HepG2 (cell line): ENCODE measurements around the gene ASIC3. TPM values are rescaled to one million over a fixed set of nuclear protein-coding genes. Genes with fewer than 3 reads are reported as not detected.
A peak's percentile ranks its signal among the peaks of the same experiment; 100 is the strongest.

Experiments
- AGO1 ChIP-seq: fragments of 200-400 bp; formaldehyde crosslinking; IDR thresholded peaks from 2 replicates; pipeline ENCODE4 v1.6.1; 2017; ENCODE audit warnings: mild to moderate bottlenecking, low read depth, low read length, moderate library complexity; ENCODE audit not compliant: poor library complexity, severe bottlenecking
- EED ChIP-seq: sonication (generic); formaldehyde crosslinking; IDR thresholded peaks from 2 replicates; pipeline ENCODE4 v1.5.0; 2020; ENCODE audit warnings: mild to moderate bottlenecking, missing genetic modification reagents
- HMGA1 ChIP-seq: sonication (generic); formaldehyde crosslinking; conservative IDR thresholded peaks from 2 replicates; pipeline ENCODE4 v1.4.0; 2020; ENCODE audit warnings: missing genetic modification reagents
- HNRNPH1 ChIP-seq: fragments of 200-400 bp; formaldehyde crosslinking; optimal IDR thresholded peaks from 2 replicates; pipeline ENCODE3; 2017; ENCODE audit warnings: mild to moderate bottlenecking, low read depth, low read length
- HOMEZ ChIP-seq: IDR thresholded peaks from 2 replicates; pipeline ENCODE4 v1.6.1; 2016; ENCODE audit warnings: low read depth
- SALL1 ChIP-seq: sonication (generic); formaldehyde crosslinking; IDR thresholded peaks from 2 replicates; pipeline ENCODE4 v1.8.0; 2022; ENCODE audit warnings: mild to moderate bottlenecking, missing genetic modification reagents
- SPEN ChIP-seq: sonication (generic); formaldehyde crosslinking; IDR thresholded peaks from 2 replicates; pipeline ENCODE4 v1.5.1; 2020; ENCODE audit warnings: low read depth, mild to moderate bottlenecking, missing genetic modification reagents
- ZFP82 ChIP-seq: sonication (generic); formaldehyde crosslinking; IDR thresholded peaks from 2 replicates; pipeline ENCODE4 v1.5.1; 2020; ENCODE audit warnings: mild to moderate bottlenecking, missing genetic modification reagents, borderline replicate concordance
- ZNF362 ChIP-seq: sonication (generic); formaldehyde crosslinking; IDR thresholded peaks from 2 replicates; pipeline ENCODE4 v1.4.0; 2020; ENCODE audit warnings: missing genetic modification reagents, mild to moderate bottlenecking, borderline replicate concordance
- ZNF501 ChIP-seq: sonication (generic); formaldehyde crosslinking; IDR thresholded peaks from 2 replicates; pipeline ENCODE4 v1.5.1; 2020; ENCODE audit warnings: mild to moderate bottlenecking, moderate library complexity, missing genetic modification reagents
- ZNF616 ChIP-seq: sonication (generic); formaldehyde crosslinking; IDR thresholded peaks from 2 replicates; pipeline ENCODE4 v1.5.0; 2020; ENCODE audit warnings: low read depth, mild to moderate bottlenecking, missing genetic modification reagents
- ZNF746 ChIP-seq: sonication (generic); formaldehyde crosslinking; IDR thresholded peaks from 2 replicates; pipeline ENCODE4 v1.8.0; 2022; ENCODE audit warnings: mild to moderate bottlenecking, missing genetic modification reagents
- ZSCAN25 ChIP-seq: sonication (generic); formaldehyde crosslinking; IDR thresholded peaks from 2 replicates; pipeline ENCODE4 v1.8.0; 2022; ENCODE audit warnings: mild to moderate bottlenecking, missing genetic modification reagents
- polyA plus RNA-seq, 8 experiments: library from polyadenylated mRNA; depleted of rRNA in 3 of 8; stranded (reverse) in 7 of 8; unstranded in 1 of 8; fragments of >200 nt; fragmentation: Illumina TruSeq in 4 of 8; extraction: Trizol in 4 of 8; gene quantifications; 2 replicates each; pipeline versions ENCODE4 v1.2.1 to v1.2.3, GENCODE V29; 2011 to 2016; ENCODE audit warnings: low read depth in 4 of 8, missing spikeins in 1 of 8, mixed read lengths in 1 of 8; ENCODE audit not compliant: insufficient read depth in 1 of 8
- total RNA-seq, 5 experiments: library from RNA; depleted of rRNA; stranded (reverse); fragments of >200 nt; fragmentation: Illumina TruSeq; extraction: Trizol; gene quantifications; 2 replicates each; pipeline ENCODE4 v1.2.3, GENCODE V29; 2016; ENCODE audit warnings: low read depth in 1 of 5
- TF ChIP-seq, protein P1 (sequence below): sonication (generic); formaldehyde crosslinking; IDR thresholded peaks from 2 replicates; pipeline ENCODE4 v1.5.1; 2020; ENCODE audit warnings: mild to moderate bottlenecking, missing genetic modification reagents
- TF ChIP-seq, protein P2 (sequence below): sonication (generic); formaldehyde crosslinking; IDR thresholded peaks from 2 replicates; pipeline ENCODE4 v1.5.0; 2020; ENCODE audit warnings: missing genetic modification reagents
- TF ChIP-seq, protein P3 (sequence below): sonication (generic); formaldehyde crosslinking; IDR thresholded peaks from 2 replicates; pipeline ENCODE4 v1.4.0; 2020; ENCODE audit warnings: missing genetic modification reagents
- TF ChIP-seq, protein P4 (sequence below): sonication (generic); formaldehyde crosslinking; conservative IDR thresholded peaks from 2 replicates; pipeline ENCODE4 v1.8.0; 2022; ENCODE audit warnings: mild to moderate bottlenecking, moderate library complexity, missing genetic modification reagents

Gene ASIC3
- total and polyA plus RNA-seq, 2 of the 13 experiments (the other 11 are each of a cell fraction or from before 2014, with no cell fraction given): 0.51 TPM; not detected in 1

DNA sequence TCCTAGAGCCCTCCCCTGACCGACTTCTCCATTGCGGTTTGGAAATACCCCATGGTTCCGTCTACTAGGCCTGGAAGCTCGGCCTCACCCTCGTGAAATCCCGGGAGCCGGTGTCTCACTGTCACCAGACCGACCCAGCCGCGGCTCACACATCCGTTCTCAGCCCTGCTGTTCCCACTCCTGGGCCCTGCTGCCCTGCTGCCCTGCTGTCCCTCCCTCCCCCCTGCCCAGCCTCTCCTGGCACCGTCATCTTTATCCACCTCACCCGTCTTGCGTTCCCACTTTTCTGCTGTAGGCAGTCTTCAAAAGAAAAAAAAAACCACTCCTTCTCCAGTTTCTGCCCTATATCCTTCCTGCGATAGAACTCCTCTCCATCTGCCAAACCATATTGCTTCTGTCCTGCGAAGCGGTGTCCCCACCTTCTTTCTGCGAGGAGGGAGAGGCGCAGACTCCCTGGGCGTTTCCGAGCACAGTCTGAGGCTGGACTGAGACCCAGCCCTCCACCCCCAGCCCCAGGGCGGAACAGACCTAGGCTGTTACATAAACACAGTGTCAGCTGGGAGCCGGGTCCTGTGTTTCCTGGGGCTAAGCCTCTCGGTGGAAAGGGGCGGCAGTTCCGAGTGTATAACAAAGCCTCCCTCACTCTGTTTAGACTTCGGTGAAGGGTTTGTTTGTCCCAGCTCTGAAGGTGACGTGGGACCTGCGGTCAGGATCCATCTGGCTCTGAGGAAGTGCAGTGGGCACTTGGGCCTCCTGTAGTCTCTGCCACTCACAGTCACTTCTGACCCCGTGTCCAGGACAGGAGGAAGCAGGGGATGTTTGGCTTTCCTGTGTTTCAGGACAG, 40.7 kb downstream of the ASIC3 start (continued):
- TF ChIP-seq, protein P1, sequence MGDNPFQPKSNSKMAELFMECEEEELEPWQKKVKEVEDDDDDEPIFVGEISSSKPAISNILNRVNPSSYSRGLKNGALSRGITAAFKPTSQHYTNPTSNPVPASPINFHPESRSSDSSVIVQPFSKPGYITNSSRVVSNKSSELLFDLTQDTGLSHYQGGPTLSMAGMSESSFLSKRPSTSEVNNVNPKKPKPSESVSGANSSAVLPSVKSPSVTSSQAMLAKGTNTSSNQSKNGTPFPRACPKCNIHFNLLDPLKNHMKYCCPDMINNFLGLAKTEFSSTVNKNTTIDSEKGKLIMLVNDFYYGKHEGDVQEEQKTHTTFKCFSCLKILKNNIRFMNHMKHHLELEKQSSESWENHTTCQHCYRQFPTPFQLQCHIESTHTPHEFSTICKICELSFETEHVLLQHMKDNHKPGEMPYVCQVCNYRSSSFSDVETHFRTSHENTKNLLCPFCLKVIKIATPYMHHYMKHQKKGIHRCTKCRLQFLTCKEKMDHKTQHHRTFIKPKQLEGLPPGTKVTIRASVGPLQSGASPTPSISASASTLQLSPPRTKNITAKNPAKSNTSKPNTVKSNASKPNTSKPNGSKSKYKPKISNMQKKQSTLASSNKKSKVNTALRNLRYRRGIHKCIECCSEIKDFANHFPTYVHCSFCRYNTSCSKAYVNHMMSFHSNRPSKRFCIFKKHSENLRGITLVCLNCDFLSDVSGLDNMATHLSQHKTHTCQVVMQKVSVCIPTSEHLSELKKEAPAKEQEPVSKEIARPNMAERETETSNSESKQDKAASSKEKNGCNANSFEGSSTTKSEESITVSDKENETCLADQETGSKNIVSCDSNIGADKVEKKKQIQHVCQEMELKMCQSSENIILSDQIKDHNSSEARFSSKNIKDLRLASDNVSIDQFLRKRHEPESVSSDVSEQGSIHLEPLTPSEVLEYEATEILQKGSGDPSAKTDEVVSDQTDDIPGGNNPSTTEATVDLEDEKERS (CRISPR knock-in tag): no peak
- TF ChIP-seq ZFP82: no peak
- TF ChIP-seq SALL1 (CRISPR knock-in tag): peak; percentile 26; the same call in 1 of the 2 replicates
- TF ChIP-seq, protein P2, sequence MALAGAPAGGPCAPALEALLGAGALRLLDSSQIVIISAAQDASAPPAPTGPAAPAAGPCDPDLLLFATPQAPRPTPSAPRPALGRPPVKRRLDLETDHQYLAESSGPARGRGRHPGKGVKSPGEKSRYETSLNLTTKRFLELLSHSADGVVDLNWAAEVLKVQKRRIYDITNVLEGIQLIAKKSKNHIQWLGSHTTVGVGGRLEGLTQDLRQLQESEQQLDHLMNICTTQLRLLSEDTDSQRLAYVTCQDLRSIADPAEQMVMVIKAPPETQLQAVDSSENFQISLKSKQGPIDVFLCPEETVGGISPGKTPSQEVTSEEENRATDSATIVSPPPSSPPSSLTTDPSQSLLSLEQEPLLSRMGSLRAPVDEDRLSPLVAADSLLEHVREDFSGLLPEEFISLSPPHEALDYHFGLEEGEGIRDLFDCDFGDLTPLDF (CRISPR knock-in tag): no peak
- TF ChIP-seq ZNF362 (CRISPR knock-in tag): no peak
- no peak for TF ChIP-seq ZSCAN25 (CRISPR knock-in tag)
- TF ChIP-seq ZNF746: 0 out of 2 replicates have a peak, but pooled peaks have one; percentile 25
- no peak for TF ChIP-seq EED (CRISPR knock-in tag)
- peak; percentile 19; the same call in 1 of the 2 replicates for TF ChIP-seq HOMEZ (CRISPR knock-in tag)
- no peak for TF ChIP-seq SPEN (CRISPR knock-in tag)
- no peak for TF ChIP-seq AGO1
- TF ChIP-seq ZNF501 (CRISPR knock-in tag): 0 out of 2 replicates have a peak, but pooled peaks have one; percentile 29
- TF ChIP-seq, protein P3, sequence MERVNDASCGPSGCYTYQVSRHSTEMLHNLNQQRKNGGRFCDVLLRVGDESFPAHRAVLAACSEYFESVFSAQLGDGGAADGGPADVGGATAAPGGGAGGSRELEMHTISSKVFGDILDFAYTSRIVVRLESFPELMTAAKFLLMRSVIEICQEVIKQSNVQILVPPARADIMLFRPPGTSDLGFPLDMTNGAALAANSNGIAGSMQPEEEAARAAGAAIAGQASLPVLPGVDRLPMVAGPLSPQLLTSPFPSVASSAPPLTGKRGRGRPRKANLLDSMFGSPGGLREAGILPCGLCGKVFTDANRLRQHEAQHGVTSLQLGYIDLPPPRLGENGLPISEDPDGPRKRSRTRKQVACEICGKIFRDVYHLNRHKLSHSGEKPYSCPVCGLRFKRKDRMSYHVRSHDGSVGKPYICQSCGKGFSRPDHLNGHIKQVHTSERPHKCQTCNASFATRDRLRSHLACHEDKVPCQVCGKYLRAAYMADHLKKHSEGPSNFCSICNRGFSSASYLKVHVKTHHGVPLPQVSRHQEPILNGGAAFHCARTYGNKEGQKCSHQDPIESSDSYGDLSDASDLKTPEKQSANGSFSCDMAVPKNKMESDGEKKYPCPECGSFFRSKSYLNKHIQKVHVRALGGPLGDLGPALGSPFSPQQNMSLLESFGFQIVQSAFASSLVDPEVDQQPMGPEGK (CRISPR knock-in tag): peak; percentile 81
- TF ChIP-seq, protein P4, sequence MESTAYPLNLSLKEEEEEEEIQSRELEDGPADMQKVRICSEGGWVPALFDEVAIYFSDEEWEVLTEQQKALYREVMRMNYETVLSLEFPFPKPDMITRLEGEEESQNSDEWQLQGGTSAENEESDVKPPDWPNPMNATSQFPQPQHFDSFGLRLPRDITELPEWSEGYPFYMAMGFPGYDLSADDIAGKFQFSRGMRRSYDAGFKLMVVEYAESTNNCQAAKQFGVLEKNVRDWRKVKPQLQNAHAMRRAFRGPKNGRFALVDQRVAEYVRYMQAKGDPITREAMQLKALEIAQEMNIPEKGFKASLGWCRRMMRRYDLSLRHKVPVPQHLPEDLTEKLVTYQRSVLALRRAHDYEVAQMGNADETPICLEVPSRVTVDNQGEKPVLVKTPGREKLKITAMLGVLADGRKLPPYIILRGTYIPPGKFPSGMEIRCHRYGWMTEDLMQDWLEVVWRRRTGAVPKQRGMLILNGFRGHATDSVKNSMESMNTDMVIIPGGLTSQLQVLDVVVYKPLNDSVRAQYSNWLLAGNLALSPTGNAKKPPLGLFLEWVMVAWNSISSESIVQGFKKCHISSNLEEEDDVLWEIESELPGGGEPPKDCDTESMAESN (CRISPR knock-in tag): no peak
- no peak for TF ChIP-seq HNRNPH1
- TF ChIP-seq ZNF616 (CRISPR knock-in tag): no peak
- TF ChIP-seq HMGA1 (CRISPR knock-in tag): no peak
